ENCODE measurements around the gene PRDM11. TPM values are rescaled to one million over a fixed set of nuclear protein-coding genes. Genes with fewer than 3 reads are reported as not detected.

Gene PRDM11
- polyA plus RNA-seq, result 1 to 10 TPM; 2.8 to 7.5 (median 4.0) TPM

- H3K27ac ChIP-seq (ENCODE audit: low read depth, low read length), result peak within 1 kb of the TSS; percentile 97
- 0 to 1% (median 1%) methylated on average over 67 to 93 of the region's 93 CpGs for WGBS, 3 donors
Observed at GRCh38 chr11:45146072-45147016, at the start of gene PRDM11. Gene PRDM11 (plus strand): TSS chr11:45146639. CDS start chr11:45181767, 35,128 bp downstream.

DNA sequence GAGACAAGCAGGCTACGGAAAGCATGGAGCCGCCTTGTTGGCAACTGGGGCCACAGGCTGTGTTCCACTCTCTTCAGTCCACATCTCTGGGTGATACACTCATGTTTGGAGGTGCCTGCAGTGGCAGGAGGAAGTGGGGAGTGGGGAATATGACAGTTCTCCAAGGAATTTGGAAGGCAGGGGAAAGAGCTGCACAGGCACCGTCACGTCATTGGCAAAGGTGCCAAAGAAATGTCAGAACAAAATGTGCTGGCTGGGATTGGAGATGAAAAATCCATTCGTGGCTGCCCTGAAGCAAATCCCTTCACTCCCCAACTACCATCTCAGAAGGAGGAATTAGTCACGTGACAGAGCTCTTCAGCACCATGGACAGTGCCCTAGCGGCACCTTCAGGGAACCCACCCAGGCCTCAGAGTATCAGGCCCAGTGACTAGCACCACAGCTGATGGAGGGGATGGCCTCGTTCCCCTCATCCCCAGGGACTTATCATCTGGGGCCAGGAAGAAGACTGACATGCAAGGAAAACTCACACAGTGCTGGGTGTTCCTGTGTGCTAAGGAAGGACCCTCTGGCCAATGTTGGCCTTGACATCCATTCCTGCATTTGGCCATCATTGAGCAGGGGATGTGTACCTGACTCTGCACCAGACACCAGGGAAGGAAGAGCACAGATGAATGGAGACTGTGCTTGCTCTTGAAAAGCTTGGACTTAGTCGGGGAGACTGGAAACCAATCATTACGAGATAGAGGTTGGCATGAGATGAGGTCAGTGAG, 48.5 kb upstream of the PRDM11 start:
- H3K27ac ChIP-seq (ENCODE audit: low read depth, low read length), result no peak overlapping the region
- 31 to 40% (median 35%) methylated on average over 10 of the region's 10 CpGs for WGBS, 3 donors

GRCh38 chr11:45098929-45099328, 47.5 kb upstream of the PRDM11 start:
- WGBS, 3 donors, result 69 to 94% (median 87%) methylated on average over 6 of the region's 6 CpGs
- no peak overlapping the region for H3K27ac ChIP-seq (ENCODE audit: low read depth, low read length)

GRCh38 chr11:45100339-45100738, 46.1 kb upstream of the PRDM11 start:
- 34 to 42% (median 41%) methylated on average over 2 of the region's 2 CpGs for WGBS, 3 donors
- H3K27ac ChIP-seq (ENCODE audit: low read depth, low read length), result no peak overlapping the region

GRCh38 chr11:45102361-45102809, 44.1 kb upstream of the PRDM11 start:
- WGBS, 3 donors, result 35 to 65% (median 39%) methylated on average over 8 of the region's 8 CpGs
- H3K27ac ChIP-seq (ENCODE audit: low read depth, low read length), result no peak overlapping the region

- no peak overlapping the region for H3K27ac ChIP-seq (ENCODE audit: low read depth, low read length)
- 10 to 19% (median 14%) methylated on average over 8 of the region's 8 CpGs for WGBS, 3 donors
Observed at GRCh38 chr11:45102810-45103621, 43.4 kb upstream of the PRDM11 start.

GRCh38 chr11:45104006-45104789, 42.2 kb upstream of the PRDM11 start:
- H3K27ac ChIP-seq (ENCODE audit: low read depth, low read length), result no peak overlapping the region
- WGBS, 3 donors, result 80 to 86% (median 80%) methylated on average over 6 of the region's 6 CpGs

DNA sequence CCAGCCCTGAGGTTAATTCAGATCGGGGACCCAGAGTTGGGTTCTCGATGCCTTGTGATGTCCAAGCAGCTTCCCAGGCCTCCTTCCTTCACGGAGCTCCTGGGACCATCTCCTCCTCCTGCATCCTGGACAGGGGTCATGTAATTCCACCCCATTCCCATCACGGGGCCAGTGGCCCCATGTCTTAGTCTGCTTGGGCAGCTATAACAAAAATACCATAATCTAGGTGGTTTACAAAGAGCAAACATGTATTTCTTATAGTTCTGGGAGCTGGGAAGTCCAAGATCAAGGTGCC, 41.7 kb upstream of the PRDM11 start:
- H3K27ac ChIP-seq (ENCODE audit: low read depth, low read length), result no peak overlapping the region
- 85 to 94% (median 86%) methylated on average over 4 of the region's 4 CpGs for WGBS, 3 donors

DNA sequence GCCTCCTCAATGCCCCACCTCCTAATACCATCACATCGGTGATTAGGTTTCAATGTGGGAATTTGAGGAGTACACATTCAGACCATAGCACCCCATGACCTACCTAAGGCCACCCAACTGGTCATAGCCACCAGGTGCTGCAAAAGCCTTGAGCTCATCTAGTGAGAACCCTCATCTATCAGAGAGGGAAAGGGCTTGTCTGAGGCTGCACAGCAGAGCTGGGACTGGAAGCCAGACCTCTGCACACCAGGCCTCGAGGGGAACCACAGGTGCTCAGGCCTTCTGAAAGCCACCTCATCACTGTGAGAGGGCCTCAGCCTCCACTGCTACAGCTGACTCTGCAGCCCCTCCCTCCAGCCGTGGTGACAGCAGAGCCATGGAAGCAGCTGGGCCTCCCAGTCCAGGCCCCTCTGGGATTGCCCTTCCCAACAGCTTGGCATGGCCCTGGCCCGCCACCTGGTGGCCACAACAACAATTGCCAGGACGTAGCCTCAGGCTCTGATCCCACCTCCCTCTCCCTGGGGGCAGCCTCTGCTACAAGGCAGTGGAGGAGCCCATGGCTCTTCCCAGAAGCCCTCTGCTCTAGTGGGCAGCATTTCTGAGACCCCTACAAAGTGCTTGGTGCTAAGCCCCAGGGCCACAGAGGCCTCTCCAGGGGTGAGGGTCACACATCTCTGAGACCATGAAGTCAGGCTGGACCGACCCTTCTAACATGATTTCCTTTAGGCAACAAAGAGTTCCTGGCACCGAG, 41.0 kb upstream of the PRDM11 start:
- 29 to 37% (median 37%) methylated on average over 7 of the region's 7 CpGs for WGBS, 3 donors
- H3K27ac ChIP-seq (ENCODE audit: low read depth, low read length), result no peak overlapping the region

GRCh38 chr11:45105984-45106375, 40.5 kb upstream of the PRDM11 start:
- H3K27ac ChIP-seq (ENCODE audit: low read depth, low read length), result no peak overlapping the region
- 62 to 66% (median 64%) methylated on average over 8 of the region's 8 CpGs for WGBS, 3 donors

- WGBS, 3 donors, result 63 to 84% (median 80%) methylated on average over 9 of the region's 9 CpGs
- H3K27ac ChIP-seq (ENCODE audit: low read depth, low read length), result no peak overlapping the region
Observed at GRCh38 chr11:45106440-45106839, 40.0 kb upstream of the PRDM11 start.

GRCh38 chr11:45107029-45107428, 39.4 kb upstream of the PRDM11 start:
- no peak overlapping the region for H3K27ac ChIP-seq (ENCODE audit: low read depth, low read length)
- WGBS, 3 donors, result 42 to 73% (median 72%) methylated on average over 5 of the region's 5 CpGs

DNA sequence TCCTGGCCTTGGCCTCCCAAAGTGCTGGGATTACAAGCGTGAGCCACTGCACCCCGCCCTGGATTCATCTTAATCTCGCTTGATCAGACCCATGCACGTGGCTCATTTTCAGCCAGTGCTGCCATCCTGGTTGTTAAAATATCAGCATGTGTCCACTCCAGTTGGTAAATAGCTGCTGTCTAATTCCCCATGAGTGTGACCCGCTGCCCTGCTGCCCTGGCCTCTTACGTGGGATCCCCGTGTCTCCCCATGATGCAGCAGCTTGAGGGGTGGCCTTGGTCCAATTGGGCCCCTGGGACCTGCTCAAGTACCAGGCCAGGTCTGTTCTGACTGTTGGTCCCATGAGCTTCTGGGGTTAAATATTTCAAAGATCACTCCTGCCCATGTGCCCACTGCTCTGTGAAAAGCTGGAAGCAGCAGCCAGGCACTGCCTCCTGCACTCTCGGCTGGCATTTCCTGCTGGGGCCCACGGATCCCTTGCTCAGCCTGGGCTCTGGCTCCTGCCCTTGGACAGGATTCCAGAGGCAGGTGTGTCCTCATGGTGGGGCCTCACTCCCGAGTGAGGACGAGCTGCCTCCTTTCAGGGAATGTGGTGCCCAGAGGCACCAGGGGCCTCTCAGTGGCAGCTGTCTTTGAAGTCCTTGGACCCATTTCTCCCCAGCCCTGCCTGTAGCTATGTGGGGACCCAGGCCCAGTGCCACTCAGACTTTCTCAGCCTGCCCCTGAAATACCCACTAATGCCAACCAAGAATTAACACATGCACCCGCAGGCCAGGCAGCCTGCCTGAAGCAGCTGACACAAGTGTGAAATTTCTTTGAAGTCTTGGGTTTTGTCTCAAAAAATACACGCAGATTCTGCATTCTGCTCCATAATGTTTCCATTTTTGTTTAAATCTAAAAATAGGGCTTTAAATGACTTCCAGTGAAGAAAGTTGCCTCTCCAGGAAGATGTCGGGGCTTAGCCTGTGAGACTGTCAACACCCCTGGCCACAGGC, 38.1 kb upstream of the PRDM11 start:
- H3K27ac ChIP-seq (ENCODE audit: low read depth, low read length), result no peak overlapping the region
- WGBS, 3 donors, result 75 to 82% (median 76%) methylated on average over 14 of the region's 14 CpGs

DNA sequence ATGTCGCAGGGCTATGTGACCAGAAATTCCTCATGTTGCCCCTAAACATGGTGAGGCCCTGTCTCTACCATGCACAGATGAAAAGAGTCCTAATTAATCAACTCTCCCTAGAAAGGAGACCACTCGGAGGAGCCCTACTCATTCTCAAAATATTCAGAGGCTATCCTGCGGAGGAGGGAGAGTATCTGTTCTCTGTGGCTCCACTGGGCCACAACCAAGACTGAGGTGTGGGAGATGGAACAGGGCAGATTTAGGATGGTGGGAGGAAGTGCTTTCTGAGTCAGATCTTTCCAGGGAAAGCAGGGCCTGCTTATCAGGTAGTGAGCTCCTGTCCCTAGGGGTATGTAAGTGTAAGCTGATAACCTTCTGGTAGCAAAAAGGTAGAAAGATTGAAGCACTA, 37.0 kb upstream of the PRDM11 start:
- no peak overlapping the region for H3K27ac ChIP-seq (ENCODE audit: low read depth, low read length)
- 71 to 91% (median 85%) methylated on average over 3 of the region's 3 CpGs for WGBS, 3 donors

GRCh38 chr11:45110562-45110961, 35.9 kb upstream of the PRDM11 start:
- H3K27ac ChIP-seq (ENCODE audit: low read depth, low read length), result no peak overlapping the region
- WGBS, 3 donors, result 5 to 9% (median 9%) methylated on average over 10 of the region's 10 CpGs

GRCh38 chr11:45113807-45114206, 32.6 kb upstream of the PRDM11 start:
- H3K27ac ChIP-seq (ENCODE audit: low read depth, low read length), result no peak overlapping the region

Data from adipose tissue (tissue), 3 donors.